H1 (cell line): Measurements from ENCODE around the gene MEX3D. TPM values are rescaled to one million over a fixed set of nuclear protein-coding genes. Genes with fewer than 3 reads are reported as not detected.

Experiments used
- CTCF ChIA-PET: fragments of 300-600 bp; sonication (Branson Sonifier 250); formaldehyde crosslinking; loops from one replicate; lab custom pipeline; 2021; ENCODE audit not compliant: partially characterized antibody; lab: Charles Lee
- POLR2A ChIA-PET: fragments of 300-600 bp; sonication (Branson Sonifier 250); formaldehyde crosslinking; loops from one replicate; lab custom pipeline; 2021; ENCODE audit warnings: inconsistent platforms; ENCODE audit not compliant: partially characterized antibody; lab: Charles Lee
- DNase-seq, 2 experiments: peaks; one replicate each; pipeline versions ENCODE4 v3.0.0 to v3.0.0-alpha.2; 2010 to 2022; ENCODE audit warnings: low spot score in 2 of 2, low read depth in 1 of 2, mixed read lengths in 1 of 2
- FAIRE-seq: peaks from 2 replicates; lab custom pipeline; 2011; peaks lifted over from hg19 to GRCh38; lab: Jason Lieb, UNC
- H2AFZ ChIP-seq: 2 replicates; pipeline ENCODE4 v1.8.1; 2012; ENCODE audit warnings: low read length, inconsistent platforms
- H2AK5ac ChIP-seq: 2 replicates; pipeline ENCODE4 v1.6.1; 2013; ENCODE audit warnings: low read depth, low read length
- H2BK120ac ChIP-seq: replicated peaks from 2 replicates; pipeline ENCODE3; 2013; ENCODE audit warnings: low read depth, low read length, inconsistent platforms
- H2BK12ac ChIP-seq: 2 replicates; pipeline ENCODE4 v1.6.1; 2013; ENCODE audit warnings: low read depth, low read length
- H2BK15ac ChIP-seq: 2 replicates; pipeline ENCODE4 v1.6.1; 2013; ENCODE audit warnings: low read length
- H2BK20ac ChIP-seq: 2 replicates; pipeline ENCODE4 v1.6.1; 2013; ENCODE audit warnings: low read length
- H2BK5ac ChIP-seq: 2 replicates; pipeline ENCODE4 v1.6.1; 2013; ENCODE audit warnings: low read depth, low read length
- H3K14ac ChIP-seq: 2 replicates; pipeline ENCODE4 v1.6.1; 2013; ENCODE audit warnings: inconsistent platforms; ENCODE audit not compliant: insufficient read length
- H3K18ac ChIP-seq: 2 replicates; pipeline ENCODE4 v1.6.1; 2013; ENCODE audit warnings: low read length; ENCODE audit errors: extremely low read depth
- H3K23ac ChIP-seq: 2 replicates; pipeline ENCODE4 v1.6.1; 2013; ENCODE audit warnings: inconsistent platforms; ENCODE audit not compliant: insufficient read length
- H3K23me2 ChIP-seq: 2 replicates; pipeline ENCODE4 v1.6.1; 2013; ENCODE audit warnings: low read depth, low read length
- H3K27ac ChIP-seq: 2 replicates; pipeline ENCODE4 v1.6.1; 2011; ENCODE audit warnings: low read depth, low read length, inconsistent platforms
- H3K27me3 ChIP-seq, 4 experiments: replicated peaks in 1 of 4; 1 replicate in 1 of 4; 2 replicates in 3 of 4; pipeline versions ENCODE4 v1.6.1 to v1.8.1; 2011 to 2013; ENCODE audit warnings: low read length in 3 of 4, mild to moderate bottlenecking in 3 of 4, inconsistent platforms in 2 of 4, mixed read lengths in 2 of 4, moderate library complexity in 1 of 4; ENCODE audit not compliant: control insufficient read depth in 3 of 4, insufficient read depth in 3 of 4; ENCODE audit errors: extremely low read depth in 1 of 4
- H3K36me3 ChIP-seq, 4 experiments: 2 replicates each; pipeline versions ENCODE4 v1.6.1 to v1.8.1; 2011 to 2013; ENCODE audit warnings: mild to moderate bottlenecking in 4 of 4, low read length in 3 of 4, moderate library complexity in 2 of 4, control low read depth in 1 of 4, inconsistent platforms in 1 of 4; ENCODE audit not compliant: insufficient read depth in 4 of 4, control insufficient read depth in 2 of 4
- H3K4ac ChIP-seq: replicated peaks from 2 replicates; pipeline ENCODE3; 2013; ENCODE audit warnings: low read length, low read depth, mixed read lengths, inconsistent platforms; ENCODE audit not compliant: insufficient read length
- H3K4me1 ChIP-seq, 4 experiments: replicated peaks in 1 of 4; 1 replicate in 1 of 4; 2 replicates in 3 of 4; pipeline versions ENCODE4 v1.6.1 to v1.8.1; 2011 to 2013; ENCODE audit warnings: low read length in 3 of 4, inconsistent platforms in 2 of 4, mixed read lengths in 1 of 4; ENCODE audit not compliant: insufficient read depth in 4 of 4, control insufficient read depth in 3 of 4
- H3K4me2 ChIP-seq, 2 experiments: 2 replicates each; pipeline versions ENCODE4 v1.6.1 to v1.8.1; 2011 to 2013; ENCODE audit warnings: low read depth in 2 of 2, low read length in 2 of 2, control low read depth in 1 of 2, inconsistent platforms in 1 of 2, mild to moderate bottlenecking in 1 of 2; ENCODE audit not compliant: insufficient read depth in 1 of 2
- H3K4me3 ChIP-seq, 4 experiments: fragments of 200-600, 300-600 bp in 1 of 4; sonication (generic), shearing (Covaris generic), sonication (Bioruptor Twin) in 1 of 4; 2 replicates each; pipeline versions ENCODE4 v1.5.1 to v1.8.1; 2011 to 2016; ENCODE audit warnings: low read length in 4 of 4, low read depth in 3 of 4, control low read depth in 2 of 4, inconsistent platforms in 2 of 4, mild to moderate bottlenecking in 2 of 4, mixed read lengths in 1 of 4, moderate library complexity in 1 of 4; ENCODE audit not compliant: insufficient read depth in 2 of 4; ENCODE audit errors: extremely low read depth in 1 of 4
- H3K56ac ChIP-seq: replicated peaks from 2 replicates; pipeline ENCODE3; 2013; ENCODE audit warnings: low read depth, mild to moderate bottlenecking, mixed read lengths, low read length, inconsistent platforms; ENCODE audit not compliant: insufficient read length
- H3K79me1 ChIP-seq: 2 replicates; pipeline ENCODE4 v1.6.1; 2013; ENCODE audit warnings: low read depth, low read length, control low read depth
- H3K79me2 ChIP-seq, 2 experiments: 2 replicates each; pipeline versions ENCODE4 v1.6.1 to v1.8.1; 2012 to 2013; ENCODE audit warnings: low read length in 2 of 2, mild to moderate bottlenecking in 2 of 2, inconsistent platforms in 1 of 2; ENCODE audit not compliant: insufficient read depth in 2 of 2, control insufficient read depth in 1 of 2
- H3K9ac ChIP-seq, 4 experiments: replicated peaks in 1 of 4; 1 replicate in 1 of 4; 2 replicates in 3 of 4; pipeline versions ENCODE4 v1.6.1 to v1.8.1; 2011 to 2013; ENCODE audit warnings: low read depth in 3 of 4, low read length in 3 of 4, control low read depth in 2 of 4, mild to moderate bottlenecking in 2 of 4, moderate library complexity in 2 of 4, inconsistent platforms in 1 of 4; ENCODE audit errors: extremely low read depth in 1 of 4
- H3K9me3 ChIP-seq, 2 experiments: 2 replicates each; pipeline versions ENCODE4 v1.6.1 to v1.8.1; 2012 to 2013; ENCODE audit warnings: mild to moderate bottlenecking in 2 of 2, moderate library complexity in 2 of 2, control low read depth in 1 of 2, inconsistent platforms in 1 of 2, low read depth in 1 of 2, low read length in 1 of 2, mixed read lengths in 1 of 2; ENCODE audit not compliant: insufficient read depth in 2 of 2
- H4K20me1 ChIP-seq, 2 experiments: replicated peaks in 1 of 2; 2 replicates each; pipeline versions ENCODE3 to v1.8.1; 2011 to 2013; ENCODE audit warnings: inconsistent platforms in 2 of 2, low read length in 2 of 2, mild to moderate bottlenecking in 1 of 2; ENCODE audit not compliant: insufficient read depth in 2 of 2, control insufficient read depth in 1 of 2
- H4K5ac ChIP-seq: 2 replicates; pipeline ENCODE4 v1.6.1; 2013; ENCODE audit warnings: low read length, low read depth, mixed read lengths, inconsistent platforms; ENCODE audit not compliant: insufficient read length
- H4K8ac ChIP-seq: 2 replicates; pipeline ENCODE4 v1.8.0; 2013; ENCODE audit warnings: mild to moderate bottlenecking, moderate library complexity, low read length, inconsistent platforms; ENCODE audit not compliant: insufficient read depth; ENCODE audit errors: extremely low read depth
- H4K91ac ChIP-seq: replicated peaks from 2 replicates; pipeline ENCODE3; 2013; ENCODE audit warnings: low read length, mixed read lengths, inconsistent platforms; ENCODE audit not compliant: insufficient read length
- ASH2L ChIP-seq: fragments of 200-600, 300-600 bp; sonication (generic); IDR thresholded peaks from one replicate; pipeline ENCODE4 v1.7.1; 2017; ENCODE audit warnings: low read length
- BACH1 ChIP-seq: IDR thresholded peaks from 2 replicates; pipeline ENCODE4 v1.6.1; 2012; ENCODE audit warnings: low read length, improper control_type of control experiment
- BCL11A ChIP-seq, 2 experiments: IDR thresholded peaks; one replicate each; pipeline ENCODE4 v1.6.1; 2011; ENCODE audit warnings: low read depth in 2 of 2, low read length in 2 of 2, mild to moderate bottlenecking in 2 of 2
- CTCF ChIP-seq, 3 experiments: IDR thresholded peaks; 1 replicate in 2 of 3; 2 replicates in 1 of 3; pipeline versions ENCODE4 v1.5.1 to v1.6.1; 2011; ENCODE audit warnings: low read length in 3 of 3, mild to moderate bottlenecking in 3 of 3, inconsistent platforms in 2 of 3, low read depth in 1 of 3, moderate library complexity in 1 of 3; ENCODE audit not compliant: insufficient read depth in 1 of 3; ENCODE audit errors: control extremely low read depth in 1 of 3
- EGR1 ChIP-seq: IDR thresholded peaks from 2 replicates; pipeline ENCODE4 v1.6.1; 2011; ENCODE audit warnings: low read depth, low read length, borderline replicate concordance
- KDM1A ChIP-seq: fragments of 200-600, 300-600 bp; sonication (generic); IDR thresholded peaks from 2 replicates; pipeline ENCODE4 v1.7.1; 2016; ENCODE audit warnings: mild to moderate bottlenecking, low read length, borderline replicate concordance
- KDM4A ChIP-seq: IDR thresholded peaks from one replicate; pipeline ENCODE4 v1.7.1; 2012; ENCODE audit warnings: low read depth, mild to moderate bottlenecking, moderate library complexity, low read length, inconsistent platforms; ENCODE audit not compliant: severe bottlenecking
- NRF1 ChIP-seq: IDR thresholded peaks from 2 replicates; pipeline ENCODE4 v1.6.1; 2011; ENCODE audit warnings: mild to moderate bottlenecking, low read depth, low read length, improper control_type of control experiment
- POLR2A ChIP-seq, 2 experiments: IDR thresholded peaks; 1 replicate in 1 of 2; 2 replicates in 1 of 2; pipeline ENCODE4 v1.6.1; 2011; ENCODE audit warnings: low read depth in 2 of 2, low read length in 2 of 2, mild to moderate bottlenecking in 2 of 2; ENCODE audit errors: control extremely low read depth in 1 of 2
- RBBP5 ChIP-seq: IDR thresholded peaks from 2 replicates; pipeline ENCODE4 v1.7.1; 2012; ENCODE audit warnings: low read depth, mild to moderate bottlenecking, inconsistent platforms, low read length, moderate library complexity, borderline replicate concordance
- ZNF274 ChIP-seq: IDR thresholded peaks from 2 replicates; pipeline ENCODE4 v1.7.0; 2012; ENCODE audit warnings: low read length, borderline replicate concordance; ENCODE audit errors: extremely low read depth
- WGBS, 2 experiments: shearing (Covaris generic) in 1 of 2; methylation state at CpG; one replicate each; pipeline versions ENCODE4 v1.1.6 to v1.1.7; 2013 to 2015; ENCODE audit warnings: low lambda C conversion rate in 2 of 2, mixed read lengths in 2 of 2, inconsistent platforms in 1 of 2, low coverage in 1 of 2, missing lambda C conversion rate in 1 of 2; ENCODE audit not compliant: insufficient replicate concordance in 2 of 2, insufficient coverage in 1 of 2, insufficient read length in 1 of 2; ENCODE audit errors: extremely low coverage in 1 of 2, missing lambda C conversion rate in 1 of 2; 5-methylcytosine and 5-hydroxymethylcytosine counted together
- polyA plus RNA-seq, 7 experiments: library from polyadenylated mRNA; depleted of rRNA in 3 of 7; stranded (reverse) in 5 of 7; unstranded in 2 of 7; fragments of >200 nt in 5 of 7; fragments of 200-250 nt in 2 of 7; gene quantifications; 1 replicate in 5 of 7; 2 replicates in 1 of 7; 4 replicates in 1 of 7; pipeline versions ENCODE4 v1.2.1 to v1.2.3, GENCODE V29; 2011 to 2013; ENCODE audit warnings: missing spikeins in 2 of 7, mixed read lengths in 2 of 7
- total RNA-seq: library from RNA; stranded (reverse); fragmentation: NEBNext Ultra II Directional; extraction: Animal tissue kit (Norgen Biotek cat#: 25700); gene quantifications from 2 replicates; pipeline ENCODE4 v1.2.1, GENCODE V29; 2021

MEX3D gene
- total and polyA plus RNA-seq, 2 of the 8 experiments (the other 6 are each of a cell fraction or from before 2014, with no cell fraction given) = 20.8 to 78.8 TPM

DNA sequence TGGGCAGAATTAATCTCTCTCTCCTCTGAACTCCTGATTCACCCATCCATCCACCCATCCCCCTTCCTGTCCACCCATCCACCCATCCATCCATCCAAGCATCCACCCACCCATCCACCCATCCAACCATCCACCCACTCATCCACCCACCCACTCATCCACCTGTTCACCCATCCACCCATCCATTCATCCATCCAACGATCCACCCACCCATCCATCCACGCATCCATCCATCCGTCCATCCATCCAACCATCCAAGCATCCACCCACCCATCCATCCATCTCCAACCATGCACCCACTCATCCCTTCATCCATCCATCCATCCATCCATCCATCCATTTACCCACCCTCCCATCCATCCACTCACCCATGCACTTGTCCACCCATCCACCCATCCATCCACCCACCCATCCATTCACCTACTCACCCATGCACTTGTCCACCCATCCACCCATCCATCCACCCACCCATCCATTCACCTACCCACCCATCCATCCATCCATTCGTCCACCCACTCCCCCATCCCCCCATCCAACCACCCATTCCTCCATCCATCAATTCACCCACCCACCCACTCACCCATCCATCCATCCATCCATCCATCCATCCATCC lies 18.7 kb downstream of the MEX3D start:
- H4K8ac ChIP-seq = no peak overlapping the region
- no peak overlapping the region for H4K5ac ChIP-seq
- no peak overlapping the region for H3K18ac ChIP-seq
- H2BK12ac ChIP-seq = no peak overlapping the region
- no peaks in the 10 kb centered on the region for H3K79me1 ChIP-seq
- no peak overlapping the region for H2BK5ac ChIP-seq
- no peak for DNase-seq
- H4K20me1 ChIP-seq = peaks cover 3 to 6% of the 10 kb centered on the region in 2 experiments
- FAIRE-seq = no peak
- H2AFZ ChIP-seq = no peak overlapping the region
- H3K9ac ChIP-seq = no peak overlapping the region
- H2AK5ac ChIP-seq = peak overlapping the region; percentile 65; the same call in 1 of the 2 replicates
- H3K79me2 ChIP-seq = no peaks in the 10 kb centered on the region
- H2BK20ac ChIP-seq = no peak overlapping the region
- H3K23me2 ChIP-seq = peaks cover 11% of the 10 kb centered on the region; the same call in 1 of the 2 replicates
- 72 to 100% methylated on average over 2 to 3 of the region's 4 CpGs for WGBS, 2 experiments
- no peaks in the 10 kb centered on the region; a peak in 1 of 4 replicates for H3K9me3 ChIP-seq
- no peak overlapping the region for H3K14ac ChIP-seq
- H3K4me1 ChIP-seq = no peaks in the 10 kb centered on the region
- H3K4ac ChIP-seq = no peak overlapping the region
- CTCF ChIA-PET = no interaction called here
- H3K56ac ChIP-seq = no peak overlapping the region
- H2BK120ac ChIP-seq = no peak overlapping the region
- no peak overlapping the region for H4K91ac ChIP-seq
- no peak overlapping the region for H3K4me3 ChIP-seq
- H3K27ac ChIP-seq = no peak overlapping the region
- POLR2A ChIA-PET = interaction anchor here (1.7 kb wide), 1 partner anchor 42 kb away, joined by 6 read pairs; no protein-coding TSS in a partner anchor
- H3K27me3 ChIP-seq = peaks cover 0 to 2% (median 0%) of the 10 kb centered on the region in 4 experiments; a peak in 1 of 7 replicates
- H3K36me3 ChIP-seq = no peaks in the 10 kb centered on the region
- H2BK15ac ChIP-seq = no peak overlapping the region
- H3K4me2 ChIP-seq = no peak overlapping the region
- no peak overlapping the region for H3K23ac ChIP-seq
- TF ChIP-seq EGR1 = no peak
- TF ChIP-seq NRF1 = no peak
- no peak for TF ChIP-seq ASH2L
- TF ChIP-seq BCL11A (IDR thresholded peaks at IDR 0.05; ENCODE audit: low read depth in 2 of 2, low read length in 2 of 2) = no peak
- no peak for TF ChIP-seq KDM4A
- TF ChIP-seq POLR2A (IDR thresholded peaks at IDR 0.05; ENCODE audit: control extremely low read depth in 1 of 2, low read depth in 2 of 2, low read length in 2 of 2) = no peak
- no peak for TF ChIP-seq CTCF (IDR thresholded peaks at IDR 0.05; ENCODE audit: control extremely low read depth in 1 of 3, insufficient read depth in 1 of 3, low read depth in 1 of 3, low read length in 3 of 3)
- TF ChIP-seq BACH1 = no peak
- no peak for TF ChIP-seq RBBP5
- no peak for TF ChIP-seq ZNF274
- no peak for TF ChIP-seq KDM1A
